Tibial artery (tissue), 4 donors: ENCODE measurements around the gene NCKAP5.

Experiments used
- DNase-seq, 2 donors: peaks; one replicate each; pipeline ENCODE4 v3.0.0-alpha.2; 2019
- H3K27ac ChIP-seq, 2 donors: fragments of 200-600 bp; sonication (generic) in 1 of 2; 1 replicate in 1 of 2; 2 replicates in 1 of 2; pipeline ENCODE4 v1.5.1; 2018 to 2019; ENCODE audit warnings: mild to moderate bottlenecking in 1 of 2
- H3K27me3 ChIP-seq, 2 donors: fragments of 200-600 bp; sonication (generic) in 1 of 2; one replicate each; pipeline versions ENCODE4 v1.5.1 to v1.6.0; 2016 to 2019
- H3K36me3 ChIP-seq, 3 donors: fragments of 200-600 bp; sonication (generic) in 2 of 3; one replicate each; pipeline ENCODE4 v1.5.1; 2016 to 2019; ENCODE audit warnings: mild to moderate bottlenecking in 2 of 3
- H3K4me1 ChIP-seq, 4 donors: fragments of 200-600 bp; sonication (generic) in 2 of 4; 1 replicate in 3 of 4; 2 replicates in 1 of 4; pipeline ENCODE4 v1.5.1; 2016 to 2019
- H3K4me3 ChIP-seq, 2 donors: fragments of 200-600 bp; sonication (generic) in 1 of 2; 1 replicate in 1 of 2; 2 replicates in 1 of 2; pipeline ENCODE4 v1.5.1; 2018 to 2019; ENCODE audit warnings: mild to moderate bottlenecking in 2 of 2
- H3K9me3 ChIP-seq, 3 donors: fragments of 200-600 bp; sonication (generic) in 1 of 3; one replicate each; pipeline ENCODE4 v1.5.1; 2016 to 2019
- intact Hi-C: fragments of 100-400 bp; cut with DNase I; formaldehyde crosslinking; loops from one replicate; pipeline ENCODE4 v1.15.0; 2023; ENCODE audit warnings: low total_unique reads
- TF ChIP-seq, protein P1 (sequence below), 2 experiments: fragments of 200-600 bp in 1 of 2; fragments of 450-650 bp in 1 of 2; IDR thresholded peaks; one replicate each; pipeline ENCODE4 v1.5.1; 2017 to 2019; ENCODE audit warnings: antibody characterized with exemption in 2 of 2, mild to moderate bottlenecking in 1 of 2, moderate library complexity in 1 of 2

Gene NCKAP5

DNA sequence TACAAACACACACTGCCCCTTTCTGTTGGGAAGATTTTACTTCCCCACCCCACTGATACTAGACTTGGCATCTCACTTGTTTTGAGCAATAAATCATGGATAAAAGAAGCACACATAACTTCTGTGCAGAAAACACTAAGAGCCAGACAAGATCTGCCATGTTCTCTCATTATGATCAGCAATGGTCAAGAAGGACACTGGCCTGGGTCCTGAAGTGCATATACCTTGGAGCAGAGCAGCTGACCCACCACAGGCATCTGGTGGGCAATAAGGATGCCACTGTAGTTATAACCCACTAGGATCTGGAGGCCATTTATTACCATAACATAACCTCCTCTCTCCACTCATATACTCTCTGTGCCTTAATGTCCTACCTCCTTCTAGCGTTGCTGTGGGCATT, 338.3 kb downstream of the NCKAP5 start:
- Histone ChIP-seq H3K27me3 (no peaks in the 10 kb centered on the region), H3K9me3 (no peaks in the 10 kb centered on the region), H3K4me1 (no peaks in the 10 kb centered on the region), H3K27ac (no peak overlapping the region), H3K4me3 (no peak overlapping the region), H3K36me3 (no peaks in the 10 kb centered on the region)
- TF ChIP-seq, protein P1, sequence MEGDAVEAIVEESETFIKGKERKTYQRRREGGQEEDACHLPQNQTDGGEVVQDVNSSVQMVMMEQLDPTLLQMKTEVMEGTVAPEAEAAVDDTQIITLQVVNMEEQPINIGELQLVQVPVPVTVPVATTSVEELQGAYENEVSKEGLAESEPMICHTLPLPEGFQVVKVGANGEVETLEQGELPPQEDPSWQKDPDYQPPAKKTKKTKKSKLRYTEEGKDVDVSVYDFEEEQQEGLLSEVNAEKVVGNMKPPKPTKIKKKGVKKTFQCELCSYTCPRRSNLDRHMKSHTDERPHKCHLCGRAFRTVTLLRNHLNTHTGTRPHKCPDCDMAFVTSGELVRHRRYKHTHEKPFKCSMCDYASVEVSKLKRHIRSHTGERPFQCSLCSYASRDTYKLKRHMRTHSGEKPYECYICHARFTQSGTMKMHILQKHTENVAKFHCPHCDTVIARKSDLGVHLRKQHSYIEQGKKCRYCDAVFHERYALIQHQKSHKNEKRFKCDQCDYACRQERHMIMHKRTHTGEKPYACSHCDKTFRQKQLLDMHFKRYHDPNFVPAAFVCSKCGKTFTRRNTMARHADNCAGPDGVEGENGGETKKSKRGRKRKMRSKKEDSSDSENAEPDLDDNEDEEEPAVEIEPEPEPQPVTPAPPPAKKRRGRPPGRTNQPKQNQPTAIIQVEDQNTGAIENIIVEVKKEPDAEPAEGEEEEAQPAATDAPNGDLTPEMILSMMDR (IDR thresholded peaks at IDR 0.05): no peak
- intact Hi-C loops: no loop called here
- no peak for DNase-seq

DNA sequence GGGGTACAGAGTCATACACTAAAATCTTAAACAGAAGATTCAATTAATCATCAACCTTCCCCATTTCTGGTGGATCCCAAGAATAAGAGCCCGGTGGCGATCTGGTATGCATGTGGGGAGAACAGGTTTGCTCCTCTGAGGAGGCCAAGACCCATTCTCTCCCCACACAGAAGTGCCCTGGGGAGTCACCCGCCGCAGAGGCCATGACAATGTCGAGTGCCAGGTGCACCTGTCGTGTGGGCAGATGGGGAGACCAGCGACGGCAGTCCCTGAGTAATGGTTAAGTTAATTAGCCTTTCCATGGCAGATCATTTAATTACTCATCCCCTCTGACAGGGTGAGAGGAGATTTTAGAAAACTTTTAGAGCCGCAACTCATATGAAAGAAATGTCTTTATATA, 345.0 kb downstream of the NCKAP5 start:
- Histone ChIP-seq H3K36me3 (no peaks in the 10 kb centered on the region), H3K27me3 (no peaks in the 10 kb centered on the region), H3K27ac (no peak overlapping the region), H3K4me1 (no peaks in the 10 kb centered on the region), H3K9me3 (no peaks in the 10 kb centered on the region), H3K4me3 (no peak overlapping the region)
- intact Hi-C loops: no loop called here
- TF ChIP-seq, protein P1 (IDR thresholded peaks at IDR 0.05): no peak
- no peak for DNase-seq

DNA sequence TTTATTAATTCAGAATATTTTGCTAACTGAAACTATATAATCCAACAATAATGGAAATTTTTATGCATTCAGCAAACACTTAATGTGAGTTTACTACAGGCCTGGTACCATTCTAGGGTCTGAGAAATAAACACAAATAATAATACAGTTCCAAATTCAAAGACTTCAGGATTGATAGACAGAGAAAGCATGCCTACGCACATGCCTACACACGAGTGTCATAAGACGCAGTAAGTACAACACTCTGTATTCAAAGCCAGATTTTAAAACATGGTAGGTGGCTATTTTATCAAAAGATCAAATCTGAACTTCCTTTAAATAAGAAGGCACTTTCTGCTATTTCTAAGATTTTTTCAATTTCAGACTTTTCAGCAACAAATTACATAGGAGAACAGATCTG, 346.9 kb downstream of the NCKAP5 start:
- Histone ChIP-seq H3K4me1 (no peaks in the 10 kb centered on the region), H3K27ac (no peak overlapping the region), H3K27me3 (no peaks in the 10 kb centered on the region), H3K4me3 (no peak overlapping the region), H3K9me3 (no peaks in the 10 kb centered on the region), H3K36me3 (no peaks in the 10 kb centered on the region)
- DNase-seq: no peak
- TF ChIP-seq, protein P1 (IDR thresholded peaks at IDR 0.05): no peak
- intact Hi-C loops: no loop called here

DNA sequence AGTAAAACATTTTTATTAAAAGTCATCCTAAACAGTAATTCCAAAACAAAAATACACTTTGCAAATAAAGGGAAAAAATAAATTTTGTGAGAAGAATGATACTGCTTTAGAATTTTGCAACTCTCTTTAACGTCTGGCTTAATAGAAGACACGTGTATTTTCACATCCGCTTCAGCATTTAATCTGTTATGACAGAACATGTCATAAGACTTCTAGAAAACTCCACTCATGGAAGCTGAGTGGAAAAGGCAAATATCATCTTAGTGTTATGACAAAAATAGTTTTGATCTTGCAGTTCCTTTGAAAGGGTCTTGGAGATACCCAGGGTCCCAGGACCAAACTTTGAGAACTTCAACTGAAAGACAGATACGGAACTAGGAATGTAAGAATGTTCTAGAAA, 350.1 kb downstream of the NCKAP5 start:
- DNase-seq: no peak
- Histone ChIP-seq H3K4me1 (peaks cover 0 to 6% (median 0%) of the 10 kb centered on the region in 4 donors), H3K27me3 (no peaks in the 10 kb centered on the region), H3K36me3 (no peaks in the 10 kb centered on the region), H3K27ac (no peak overlapping the region), H3K4me3 (no peak overlapping the region), H3K9me3 (no peaks in the 10 kb centered on the region)
- TF ChIP-seq, protein P1 (IDR thresholded peaks at IDR 0.05): no peak
- intact Hi-C loops: no loop called here

DNA sequence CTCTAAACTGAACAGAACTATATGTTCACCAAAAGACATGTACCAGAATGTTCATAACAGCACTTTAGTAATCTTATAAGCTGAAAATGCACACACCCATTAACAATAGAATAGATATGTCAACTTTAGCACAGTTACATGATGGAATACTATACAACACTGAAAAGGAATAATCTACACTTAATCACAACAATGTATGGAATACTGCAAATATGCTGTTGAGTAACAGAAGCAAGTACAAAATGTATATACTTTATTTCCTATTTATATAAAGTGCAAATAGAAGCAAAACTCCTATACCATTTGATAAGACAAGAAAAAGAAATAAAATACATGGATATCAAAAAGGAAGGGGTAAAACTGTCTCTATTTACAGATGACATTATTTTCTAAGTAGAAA, 352.8 kb downstream of the NCKAP5 start:
- H3K9me3 ChIP-seq: no peaks in the 10 kb centered on the region

More for the DNA sequence above, 352.8 kb downstream of the NCKAP5 start:
- Histone ChIP-seq H3K27me3 (no peaks in the 10 kb centered on the region), H3K27ac (no peak overlapping the region), H3K4me1 (peaks cover 0 to 8% (median 0%) of the 10 kb centered on the region in 4 donors), H3K36me3 (no peaks in the 10 kb centered on the region), H3K4me3 (no peak overlapping the region)
- TF ChIP-seq, protein P1 (IDR thresholded peaks at IDR 0.05): no peak
- intact Hi-C loops: no loop called here
- no peak for DNase-seq
